ENCODE measurements around the gene MORN3.
"Not testable (repeated sequence)": the region's sequence is repeated elsewhere in the genome, so short reads cannot be mapped to it uniquely, and the experiment has no call there.

MORN3 gene

GRCh38 chr12:121649322-121649721 is 20.1 kb downstream of the MORN3 start:
- no peak for DNase-seq (ENCODE audit: low read depth)
- H3K4me3 ChIP-seq (ENCODE audit: low read depth, low read length), result no peak overlapping the region
- TF ChIP-seq CTCF (conservative IDR thresholded peaks at IDR 0.05; ENCODE audit: low read depth, low read length), result no peak

- DNase-seq (ENCODE audit: low read depth), result no peak
- no peak overlapping the region for H3K4me3 ChIP-seq (ENCODE audit: low read depth, low read length)
- TF ChIP-seq CTCF (conservative IDR thresholded peaks at IDR 0.05; ENCODE audit: low read depth, low read length), result no peak
These were observed 20.9 kb downstream of the MORN3 start for GRCh38 chr12:121648458-121649028.

DNA sequence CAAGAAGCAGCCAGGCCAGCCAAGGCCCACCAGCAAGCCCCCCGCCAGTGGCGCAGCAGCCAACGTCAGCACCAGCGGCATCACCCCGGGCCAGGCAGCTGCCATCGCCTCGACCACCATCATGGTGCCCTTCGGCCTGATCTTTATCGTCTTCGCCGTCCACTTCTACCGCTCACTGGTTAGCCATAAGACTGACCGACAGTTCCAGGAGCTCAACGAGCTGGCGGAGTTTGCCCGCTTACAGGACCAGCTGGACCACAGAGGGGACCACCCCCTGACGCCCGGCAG is 28.2 kb downstream of the MORN3 start:
- TF ChIP-seq CTCF (conservative IDR thresholded peaks at IDR 0.05; ENCODE audit: low read depth, low read length), result no peak
- DNase-seq (ENCODE audit: low read depth), result no peak
- no peak overlapping the region for H3K4me3 ChIP-seq (ENCODE audit: low read depth, low read length)

GRCh38 chr12:121638298-121639202 is 30.9 kb downstream of the MORN3 start:
- no peak overlapping the region for H3K4me3 ChIP-seq (ENCODE audit: low read depth, low read length)
- no peak for TF ChIP-seq CTCF (conservative IDR thresholded peaks at IDR 0.05; ENCODE audit: low read depth, low read length)
- DNase-seq (ENCODE audit: low read depth), result no peak

- no peak for TF ChIP-seq CTCF (conservative IDR thresholded peaks at IDR 0.05; ENCODE audit: low read depth, low read length)
- no peak for DNase-seq (ENCODE audit: low read depth)
- no peak overlapping the region for H3K4me3 ChIP-seq (ENCODE audit: low read depth, low read length)
These were observed 32.1 kb downstream of the MORN3 start for GRCh38 chr12:121637231-121637914.

GRCh38 chr12:121634836-121635235 is 34.6 kb downstream of the MORN3 start:
- no peak for DNase-seq (ENCODE audit: low read depth)
- H3K4me3 ChIP-seq (ENCODE audit: low read depth, low read length), result no peak overlapping the region
- TF ChIP-seq CTCF (conservative IDR thresholded peaks at IDR 0.05; ENCODE audit: low read depth, low read length), result no peak

- not testable (repeated sequence) for DNase-seq (ENCODE audit: low read depth); H3K4me3 ChIP-seq (ENCODE audit: low read depth, low read length)
These were observed 35.6 kb downstream of the MORN3 start for GRCh38 chr12:121633833-121634196.

Data from choroid plexus epithelial cell (primary cell).